ENCODE data around the gene RAE1. TPM values are rescaled to one million over a fixed set of nuclear protein-coding genes. Genes with fewer than 3 reads are reported as not detected.

Gene RAE1, protein sequence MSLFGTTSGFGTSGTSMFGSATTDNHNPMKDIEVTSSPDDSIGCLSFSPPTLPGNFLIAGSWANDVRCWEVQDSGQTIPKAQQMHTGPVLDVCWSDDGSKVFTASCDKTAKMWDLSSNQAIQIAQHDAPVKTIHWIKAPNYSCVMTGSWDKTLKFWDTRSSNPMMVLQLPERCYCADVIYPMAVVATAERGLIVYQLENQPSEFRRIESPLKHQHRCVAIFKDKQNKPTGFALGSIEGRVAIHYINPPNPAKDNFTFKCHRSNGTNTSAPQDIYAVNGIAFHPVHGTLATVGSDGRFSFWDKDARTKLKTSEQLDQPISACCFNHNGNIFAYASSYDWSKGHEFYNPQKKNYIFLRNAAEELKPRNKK
- total RNA-seq (2022; extraction: Qiagen RNA extraction), result 59.7 to 75.0 TPM (median 62.2 TPM) in 5 replicates

DNA sequence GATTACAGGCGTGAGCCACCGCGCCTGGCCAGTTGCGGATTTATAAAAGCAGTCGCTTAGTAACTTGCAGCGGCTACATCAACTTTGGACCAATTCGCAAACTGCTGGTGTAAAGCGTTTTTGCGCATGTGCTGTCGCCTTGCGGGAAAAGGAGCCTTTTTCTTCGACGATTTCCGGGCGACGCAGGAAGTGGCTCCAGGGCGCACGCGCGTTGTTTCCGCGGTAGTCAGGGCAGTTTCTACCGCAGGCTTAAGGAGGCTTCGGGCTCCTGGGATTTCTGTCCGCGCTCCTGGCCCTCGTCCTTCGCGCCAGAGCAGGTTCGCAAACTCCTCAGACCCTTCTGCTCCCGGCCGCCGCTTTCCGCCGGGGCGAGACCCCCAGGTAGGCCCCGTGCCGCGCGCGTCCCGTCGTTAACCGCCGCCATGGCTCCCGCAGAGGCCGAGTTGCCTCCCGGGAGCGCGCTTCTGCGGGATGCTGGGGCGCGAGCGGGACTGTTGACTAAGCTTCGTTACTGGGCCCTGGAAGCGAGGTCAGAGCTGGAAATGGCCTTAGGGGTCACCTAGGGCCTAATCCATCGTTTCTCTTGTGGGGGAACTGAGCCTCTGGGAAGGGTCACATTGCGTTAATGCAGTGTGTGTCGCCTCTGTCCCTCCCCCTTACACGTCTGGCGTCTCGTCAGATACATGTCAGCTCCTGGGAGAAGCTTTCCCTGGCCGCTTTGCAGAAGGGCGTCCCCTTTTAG lies at the start of gene RAE1:
TSS of gene RAE1 (plus strand) at position 214 of the 742 bp plus-strand sequence. CDS start 2,784 bp downstream, outside the sequence.

DNA sequence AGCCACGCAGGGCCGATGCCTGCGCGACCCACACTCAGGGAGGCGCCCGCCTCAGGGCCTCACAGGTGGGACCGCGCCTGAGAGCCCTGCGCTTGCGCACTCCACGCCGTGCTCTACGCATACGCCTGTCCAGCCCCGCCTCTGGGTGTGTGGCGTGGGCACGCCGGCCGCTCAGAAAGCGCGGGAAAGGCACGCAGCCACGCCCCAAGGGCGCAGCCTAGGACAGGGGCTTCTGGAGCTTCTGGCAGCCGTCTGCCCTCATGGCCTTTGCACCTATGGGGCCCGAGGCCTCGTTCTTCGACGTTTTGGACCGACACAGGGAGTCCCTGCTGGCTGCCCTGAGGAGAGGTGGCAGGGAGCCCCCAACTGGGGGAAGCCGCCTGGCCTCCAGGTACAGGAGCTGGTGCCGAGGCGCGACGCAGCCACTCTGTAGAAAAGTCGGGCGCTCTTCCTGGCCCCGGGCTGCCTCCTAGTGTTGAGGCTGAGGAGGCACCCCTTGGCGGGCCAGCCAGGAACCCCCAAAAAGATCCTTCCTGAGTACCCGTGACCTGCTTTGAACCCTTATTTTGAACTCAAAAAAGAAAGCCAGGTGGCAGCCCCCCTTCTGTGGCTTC lies 21.3 kb upstream of the RAE1 start, which contains the start of gene SPO11:
TSS of gene SPO11 (plus strand) at position 196 of the 614 bp plus-strand sequence. CDS start at position 261, 65 bp downstream.

DNA sequence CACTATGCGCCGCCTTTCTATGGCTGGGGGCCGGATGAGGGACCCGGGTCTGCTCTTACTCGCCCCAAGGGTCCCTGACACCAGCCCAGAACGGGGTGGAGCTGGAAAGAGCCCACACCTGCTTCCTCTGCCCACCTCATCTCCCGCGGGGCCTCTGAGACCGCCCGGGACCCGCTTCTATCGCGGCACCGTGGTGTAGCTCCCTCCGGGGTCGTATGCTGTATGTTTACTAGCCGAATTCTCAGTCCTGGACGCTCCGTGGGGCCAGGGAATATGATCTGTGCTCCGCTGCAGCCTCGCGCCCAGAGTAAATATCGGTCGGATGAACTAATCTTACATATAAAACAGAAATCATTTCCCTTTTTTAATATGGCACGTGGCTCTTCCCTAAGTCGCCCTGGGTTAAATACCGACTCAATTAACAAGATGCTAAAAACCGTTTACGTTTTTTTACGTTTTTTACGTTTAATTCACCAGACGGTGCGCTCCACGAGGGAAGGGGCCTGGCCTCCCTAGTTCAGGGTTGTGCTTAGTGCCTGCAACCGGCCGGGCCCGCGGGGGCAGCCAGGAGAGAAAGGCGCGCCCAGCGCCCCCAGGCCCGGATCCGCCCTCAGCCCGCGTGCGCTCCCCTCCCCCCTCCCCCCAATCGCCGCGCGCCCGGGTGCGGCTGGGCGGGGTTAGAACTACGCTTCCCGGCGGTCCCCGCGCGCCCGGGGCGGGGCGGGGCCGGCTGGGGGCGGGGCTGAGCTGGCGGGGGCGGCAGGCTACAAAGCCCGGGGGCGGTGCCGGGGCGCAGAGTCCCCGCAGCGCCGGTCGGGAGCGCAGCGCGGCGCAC lies 39.8 kb downstream of the RAE1 start, which contains the start of gene RBM38:
TSS of gene RBM38 (plus strand) at position 793 of the 835 bp plus-strand sequence. CDS start 186 bp downstream, outside the sequence.

Other genes with a start within 250 kb of the RAE1 start
- 0.24 to 0.82 TPM (median 0.68 TPM) in 5 replicates for gene BMP7, start 84.6 kb upstream of the RAE1 start, total RNA-seq (2022; extraction: Qiagen RNA extraction)
- not detected in 5 replicates for gene SPO11, start 21.5 kb upstream of the RAE1 start, total RNA-seq (2022; extraction: Qiagen RNA extraction)
- gene RBM38, start 40.1 kb downstream of the RAE1 start, total RNA-seq (2022; extraction: Qiagen RNA extraction), result 24.0 to 36.3 TPM (median 34.7 TPM) in 5 replicates
- 0.03 to 0.06 TPM (median 0.06 TPM) in 4 of 5 replicates, not detected in the other for gene CTCFL, start 173.9 kb downstream of the RAE1 start, total RNA-seq (2022; extraction: Qiagen RNA extraction)
- 0.05 to 0.09 TPM (median 0.06 TPM) in 3 of 5 replicates, not detected in the others for gene PCK1, start 209.9 kb downstream of the RAE1 start, total RNA-seq (2022; extraction: Qiagen RNA extraction)